ENCODE data around the gene DENND4A. TPM values are rescaled to one million over a fixed set of nuclear protein-coding genes. Genes with fewer than 3 reads are reported as not detected.

The DENND4A gene
- total and polyA plus RNA-seq, 9 of the 15 experiments (the other 6 are each of a cell fraction or from before 2014, with no cell fraction given) = 6.8 to 32.3 (median 19.9) TPM

GRCh38 chr15:65796610-65797078, 4.6 kb upstream of the DENND4A start (continued):
- TF ChIP-seq SLC30A9 (CRISPR knock-in tag; IDR thresholded peaks at IDR 0.05) (no peak), ZBTB43 (CRISPR knock-in tag; IDR thresholded peaks at IDR 0.05) (no peak), NCOA2 (IDR thresholded peaks at IDR 0.05; ENCODE audit: partially characterized antibody in 2 of 2) (no peak), NFATC3 (IDR thresholded peaks at IDR 0.05) (no peak), ZNF717 (CRISPR knock-in tag; IDR thresholded peaks at IDR 0.05) (no peak), DDX20 (tag; IDR thresholded peaks at IDR 0.05; ENCODE audit: low read depth) (no peak), TAF7 (tag; IDR thresholded peaks at IDR 0.05) (no peak), FOXJ2 (tag; IDR thresholded peaks at IDR 0.05) (no peak), ZKSCAN1 (IDR thresholded peaks at IDR 0.05; ENCODE audit: low read depth, low read length) (no peak), MAFK (IDR thresholded peaks at IDR 0.05; ENCODE audit: low read length) (peak; percentile 93), LCOR (CRISPR knock-in tag; IDR thresholded peaks at IDR 0.05) (no peak; the same call in 1 of the 2 replicates), NFRKB (IDR thresholded peaks at IDR 0.05; ENCODE audit: low read depth) (no peak), THRAP3 (IDR thresholded peaks at IDR 0.05; ENCODE audit: borderline replicate concordance) (no peak), HOXB6 (CRISPR knock-in tag; IDR thresholded peaks at IDR 0.05; ENCODE audit: borderline replicate concordance) (no peak), SMARCE1 (IDR thresholded peaks at IDR 0.05) (peak; percentile 47; the same call in 1 of the 2 replicates), ZBTB7A (IDR thresholded peaks at IDR 0.05; ENCODE audit: borderline replicate concordance, control insufficient read depth, low read depth, low read length) (no peak), KDM4B (IDR thresholded peaks at IDR 0.05; ENCODE audit: borderline replicate concordance in 2 of 2, low read depth in 1 of 2) (no peak), RHOXF2B (CRISPR knock-in tag; conservative IDR thresholded peaks at IDR 0.05) (no peak)
- TF ChIP-seq, protein P1, sequence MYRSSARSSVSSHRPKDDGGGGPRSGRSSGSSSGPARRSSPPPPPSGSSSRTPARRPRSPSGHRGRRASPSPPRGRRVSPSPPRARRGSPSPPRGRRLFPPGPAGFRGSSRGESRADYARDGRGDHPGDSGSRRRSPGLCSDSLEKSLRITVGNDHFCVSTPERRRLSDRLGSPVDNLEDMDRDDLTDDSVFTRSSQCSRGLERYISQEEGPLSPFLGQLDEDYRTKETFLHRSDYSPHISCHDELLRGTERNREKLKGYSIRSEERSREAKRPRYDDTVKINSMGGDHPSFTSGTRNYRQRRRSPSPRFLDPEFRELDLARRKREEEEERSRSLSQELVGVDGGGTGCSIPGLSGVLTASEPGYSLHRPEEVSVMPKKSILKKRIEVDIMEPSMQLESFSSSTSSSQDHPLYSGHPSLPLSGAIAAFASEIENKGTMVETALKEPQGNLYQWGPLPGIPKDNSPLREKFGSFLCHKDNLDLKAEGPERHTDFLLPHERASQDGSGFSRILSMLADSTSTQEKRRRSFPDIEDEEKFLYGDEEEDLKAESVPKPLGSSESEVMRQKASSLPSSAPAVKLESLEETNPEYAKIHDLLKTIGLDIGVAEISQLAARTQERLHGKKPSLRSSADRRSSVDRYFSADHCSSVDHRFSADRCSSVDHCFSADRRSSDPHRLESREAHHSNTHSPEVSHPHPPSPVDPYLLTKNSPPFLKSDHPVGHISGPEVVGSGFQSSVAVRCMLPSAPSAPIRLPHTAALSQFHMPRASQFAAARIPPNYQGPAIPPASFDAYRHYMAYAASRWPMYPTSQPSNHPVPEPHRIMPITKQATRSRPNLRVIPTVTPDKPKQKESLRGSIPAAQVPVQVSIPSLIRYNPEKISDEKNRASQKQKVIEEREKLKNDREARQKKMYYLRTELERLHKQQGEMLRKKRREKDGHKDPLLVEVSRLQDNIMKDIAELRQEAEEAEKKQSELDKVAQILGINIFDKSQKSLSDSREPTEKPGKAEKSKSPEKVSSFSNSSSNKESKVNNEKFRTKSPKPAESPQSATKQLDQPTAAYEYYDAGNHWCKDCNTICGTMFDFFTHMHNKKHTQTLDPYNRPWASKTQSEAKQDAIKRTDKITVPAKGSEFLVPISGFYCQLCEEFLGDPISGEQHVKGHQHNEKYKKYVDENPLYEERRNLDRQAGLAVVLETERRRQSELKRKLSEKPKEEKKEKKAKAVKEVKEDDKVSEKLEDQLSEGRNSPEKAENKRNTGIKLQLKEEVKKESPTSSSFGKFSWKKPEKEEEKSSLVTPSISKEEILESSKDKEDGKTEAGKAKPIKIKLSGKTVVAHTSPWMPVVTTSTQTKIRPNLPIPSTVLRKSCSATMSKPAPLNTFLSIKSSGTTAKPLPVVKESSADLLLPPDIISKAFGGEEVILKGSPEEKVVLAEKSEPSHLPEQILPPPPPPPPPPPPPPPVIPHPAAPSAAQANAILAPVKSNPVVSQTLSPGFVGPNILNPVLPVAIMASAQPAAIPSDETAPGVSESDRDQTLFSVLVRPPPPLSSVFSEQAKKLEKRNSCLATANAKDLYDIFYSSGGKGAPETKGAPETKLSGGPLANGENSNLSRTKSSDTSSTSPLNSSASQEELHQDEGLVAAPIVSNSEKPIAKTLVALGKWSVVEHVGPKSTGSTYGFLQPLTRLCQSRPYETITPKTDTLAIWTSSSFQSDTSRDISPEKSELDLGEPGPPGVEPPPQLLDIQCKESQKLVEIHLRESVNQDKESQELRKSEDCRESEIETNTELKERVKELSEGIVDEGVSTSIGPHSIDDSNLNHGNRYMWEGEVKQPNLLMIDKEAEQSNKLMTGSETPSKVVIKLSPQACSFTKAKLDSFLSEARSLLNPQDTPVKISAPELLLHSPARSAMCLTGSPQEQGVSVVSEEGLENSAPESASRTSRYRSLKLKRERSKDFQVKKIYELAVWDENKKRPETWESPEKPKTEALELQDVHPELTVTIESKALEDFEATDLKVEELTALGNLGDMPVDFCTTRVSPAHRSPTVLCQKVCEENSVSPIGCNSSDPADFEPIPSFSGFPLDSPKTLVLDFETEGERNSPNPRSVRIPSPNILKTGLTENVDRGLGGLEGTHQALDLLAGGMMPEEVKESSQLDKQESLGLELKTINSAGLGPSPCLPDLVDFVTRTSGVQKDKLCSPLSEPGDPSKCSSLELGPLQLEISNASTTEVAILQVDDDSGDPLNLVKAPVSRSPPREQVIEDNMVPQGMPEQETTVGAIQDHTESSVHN (IDR thresholded peaks at IDR 0.05; ENCODE audit: borderline replicate concordance in 1 of 2, low read depth in 1 of 2) = no peak
- TF ChIP-seq, protein P2, sequence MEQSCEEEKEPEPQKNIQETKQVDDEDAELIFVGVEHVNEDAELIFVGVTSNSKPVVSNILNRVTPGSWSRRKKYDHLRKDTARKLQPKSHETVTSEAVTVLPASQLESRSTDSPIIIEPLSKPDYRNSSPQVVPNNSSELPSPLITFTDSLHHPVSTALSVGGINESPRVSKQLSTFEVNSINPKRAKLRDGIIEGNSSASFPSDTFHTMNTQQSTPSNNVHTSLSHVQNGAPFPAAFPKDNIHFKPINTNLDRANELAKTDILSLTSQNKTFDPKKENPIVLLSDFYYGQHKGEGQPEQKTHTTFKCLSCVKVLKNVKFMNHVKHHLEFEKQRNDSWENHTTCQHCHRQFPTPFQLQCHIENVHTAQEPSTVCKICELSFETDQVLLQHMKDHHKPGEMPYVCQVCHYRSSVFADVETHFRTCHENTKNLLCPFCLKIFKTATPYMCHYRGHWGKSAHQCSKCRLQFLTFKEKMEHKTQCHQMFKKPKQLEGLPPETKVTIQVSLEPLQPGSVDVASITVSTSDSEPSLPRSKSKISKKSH (CRISPR knock-in tag; IDR thresholded peaks at IDR 0.05) = no peak
